ENCODE results near the gene H6PD. TPM values are rescaled to one million over a fixed set of nuclear protein-coding genes. Genes with fewer than 3 reads are reported as not detected.

H6PD gene
- total and polyA plus RNA-seq, 9 of the 15 experiments (the other 6 are each of a cell fraction or from before 2014, with no cell fraction given): 0.04 to 2.5 (median 0.95) TPM

- in situ Hi-C loops (cut with MboI): no loop called here
- Histone ChIP-seq H3K79me2 (ENCODE audit: control insufficient read depth, insufficient read depth, low read length) (peaks cover 6% of the 10 kb centered on the region; the same call in 1 of the 3 replicates), H3K4me3 (no peak overlapping the region), H3K4me1 (replicated peaks in 1 of 2; ENCODE audit: control insufficient read depth in 2 of 2, insufficient read depth in 2 of 2, low read length in 2 of 2) (peaks cover 7 to 9% of the 10 kb centered on the region in 2 experiments), H4K20me1 (replicated peaks; ENCODE audit: control insufficient read depth, insufficient read depth, low read length) (0 out of 2 replicates have a peak, but pooled peaks cover 2% of the 10 kb centered on the region), H3K36me3 (ENCODE audit: control insufficient read depth, insufficient read depth, low read length) (no peaks in the 10 kb centered on the region), H3K27me3 (ENCODE audit: control insufficient read depth in 2 of 2, insufficient read depth in 2 of 2, low read length in 2 of 2) (peaks cover 1 to 25% of the 10 kb centered on the region in 2 experiments; a peak in 3 of 5 replicates), H3K4me2 (ENCODE audit: insufficient read depth, low read length) (no peak overlapping the region), H3K9me3 (replicated peaks; ENCODE audit: control insufficient read depth, insufficient read depth, low read depth, low read length) (no peaks in the 10 kb centered on the region), H3K9me1 (ENCODE audit: control insufficient read depth, insufficient read depth, low read length) (no peaks in the 10 kb centered on the region), H3K9ac (ENCODE audit: insufficient read depth in 1 of 2, low read depth in 2 of 2, low read length in 2 of 2) (no peak overlapping the region), H2AFZ (ENCODE audit: low read depth, low read length) (no peak overlapping the region), H3K27ac (ENCODE audit: extremely low read depth, low read depth, low read length) (no peak overlapping the region)
- FAIRE-seq (no peak), ATAC-seq (no peak), DNase-seq (ENCODE audit: extremely low read depth in 1 of 4, low spot score in 3 of 4) (peak in 1 of 4 experiments; percentile 18)
- BruUV-seq (replicated peaks): no TSS peak
- ChIA-PET CTCF (ENCODE audit: low intra/inter-chr PET ratio) (no interaction called here), POLR2A (interaction anchor here (2.9 kb wide), 1 partner anchor 9 kb away, joined by 11 read pairs; no protein-coding TSS in a partner anchor)
- WGBS (ENCODE audit: insufficient coverage, low coverage, missing lambda C conversion rate): 43% methylated on average over 16 of the region's 16 CpGs
- intact Hi-C loops (cut with micrococcal nuclease): no loop called here
- no peak for TF ChIP-seq TARDBP (IDR thresholded peaks at IDR 0.05)
- no peak for TF ChIP-seq DNMT1 (IDR thresholded peaks at IDR 0.05)
- no peak for TF ChIP-seq PREB (CRISPR knock-in tag; IDR thresholded peaks at IDR 0.05)
- TF ChIP-seq ZNF586 (CRISPR knock-in tag; conservative IDR thresholded peaks at IDR 0.05): no peak
- TF ChIP-seq ZC3H8 (IDR thresholded peaks at IDR 0.05): no peak
- TF ChIP-seq NELFE (IDR thresholded peaks at IDR 0.05; ENCODE audit: insufficient read depth, insufficient read length): no peak
- no peak for TF ChIP-seq ZNF280A (IDR thresholded peaks at IDR 0.05; ENCODE audit: low read depth, partially characterized antibody)
- TF ChIP-seq ELF2 (CRISPR knock-in tag; IDR thresholded peaks at IDR 0.05): no peak
- no peak for TF ChIP-seq EGR1 (conservative IDR thresholded peaks at IDR 0.05)
- TF ChIP-seq ZBTB1 (CRISPR knock-in tag; IDR thresholded peaks at IDR 0.05; ENCODE audit: borderline replicate concordance, low read depth): peak; percentile 61; the same call in 1 of the 2 replicates
- TF ChIP-seq DIDO1 (tag; IDR thresholded peaks at IDR 0.05; ENCODE audit: low read depth): no peak
- TF ChIP-seq ZNF609 (CRISPR knock-in tag; IDR thresholded peaks at IDR 0.05; ENCODE audit: borderline replicate concordance): no peak
- peak; percentile 17; the same call in 1 of the 2 replicates for TF ChIP-seq TCF3 (CRISPR knock-in tag; IDR thresholded peaks at IDR 0.05)
- no peak for TF ChIP-seq ETV5 (CRISPR knock-in tag; IDR thresholded peaks at IDR 0.05; ENCODE audit: low read depth)
Observed at GRCh38 chr1:9239622-9240401, 5.2 kb downstream of the H6PD start.
